ENCODE results near the gene SUCNR1.
"Not testable (repeated sequence)": the region's sequence is repeated elsewhere in the genome, so short reads cannot be mapped to it uniquely, and the experiment has no call there.

Gene SUCNR1, protein sequence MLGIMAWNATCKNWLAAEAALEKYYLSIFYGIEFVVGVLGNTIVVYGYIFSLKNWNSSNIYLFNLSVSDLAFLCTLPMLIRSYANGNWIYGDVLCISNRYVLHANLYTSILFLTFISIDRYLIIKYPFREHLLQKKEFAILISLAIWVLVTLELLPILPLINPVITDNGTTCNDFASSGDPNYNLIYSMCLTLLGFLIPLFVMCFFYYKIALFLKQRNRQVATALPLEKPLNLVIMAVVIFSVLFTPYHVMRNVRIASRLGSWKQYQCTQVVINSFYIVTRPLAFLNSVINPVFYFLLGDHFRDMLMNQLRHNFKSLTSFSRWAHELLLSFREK

DNA sequence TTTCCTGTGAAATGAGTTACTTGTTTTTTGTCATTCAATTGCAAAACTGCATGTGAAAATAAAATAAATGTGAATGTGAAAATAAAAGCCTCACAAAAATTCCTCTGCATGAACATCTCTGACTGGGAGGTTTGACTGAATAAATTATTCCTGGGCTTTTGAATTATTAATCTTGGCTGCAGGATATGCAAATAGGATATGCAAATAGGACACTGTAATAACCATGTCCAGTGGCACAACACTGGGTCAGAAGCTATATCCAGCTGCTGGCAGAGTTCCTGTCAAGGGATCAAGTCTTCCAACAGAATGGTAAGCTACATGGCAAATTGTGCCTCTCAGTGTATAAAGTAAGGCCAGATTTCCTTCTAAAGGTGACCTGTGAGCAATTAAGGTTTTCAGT, at the start of gene SUCNR1:
TSS of gene SUCNR1 (plus strand) at position 246 of the 400 bp plus-strand sequence. CDS start 6,250 bp downstream, outside the sequence.
- DNase-seq: no peak

DNA sequence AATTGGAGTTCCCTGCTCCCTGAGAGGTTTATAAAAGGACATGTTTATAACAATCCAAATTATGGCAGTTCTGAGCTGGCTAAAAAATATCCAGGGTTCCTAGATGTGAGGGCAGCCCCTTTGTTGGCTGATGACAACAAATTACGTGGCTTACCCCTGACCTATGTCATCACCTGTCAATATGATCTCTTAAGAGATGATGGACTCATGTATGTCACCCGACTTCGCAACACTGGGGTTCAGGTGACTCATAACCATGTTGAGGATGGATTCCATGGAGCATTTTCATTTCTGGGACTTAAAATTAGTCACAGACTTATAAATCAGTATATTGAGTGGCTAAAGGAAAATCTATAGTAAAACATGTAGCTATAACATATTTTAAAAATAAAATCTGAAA, 45.6 kb upstream of the SUCNR1 start:
- no peak for DNase-seq

DNA sequence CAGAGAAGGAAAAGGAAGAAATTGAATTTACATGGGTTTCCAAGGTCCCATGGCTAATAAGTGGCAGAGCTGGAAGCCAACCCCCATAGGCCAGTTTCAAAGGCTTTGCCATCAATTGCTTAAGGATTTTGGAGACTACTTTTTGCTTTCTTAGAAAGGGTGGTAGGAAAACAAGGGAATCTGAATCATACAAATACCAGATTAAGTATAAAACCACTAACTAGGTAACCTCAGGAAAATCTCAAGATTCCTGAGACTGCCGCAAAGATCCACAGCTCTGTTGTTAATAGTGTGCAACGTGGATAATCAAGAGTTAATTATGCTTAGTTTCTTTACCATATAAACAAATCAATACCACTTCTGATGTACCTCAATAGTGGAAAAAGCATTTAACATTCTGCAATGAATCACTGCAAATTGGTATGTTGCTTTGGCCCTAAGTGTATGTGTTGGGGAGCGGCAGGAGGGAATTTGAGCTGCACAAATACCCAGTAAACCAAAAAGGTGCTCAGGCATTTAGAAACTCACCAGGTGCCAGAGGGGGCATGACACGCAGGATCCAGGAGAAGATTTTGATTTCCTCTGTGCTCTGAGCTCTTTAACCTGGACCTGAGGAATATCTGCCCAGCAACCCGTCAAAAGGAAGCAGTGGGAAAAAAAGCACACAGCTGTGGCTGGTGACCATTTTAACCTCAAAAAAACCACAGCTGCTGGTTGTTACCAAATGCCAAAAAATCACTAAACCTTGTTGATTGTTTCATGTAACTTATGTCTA, 37.5 kb upstream of the SUCNR1 start:
- DNase-seq: peak; percentile 15

DNA sequence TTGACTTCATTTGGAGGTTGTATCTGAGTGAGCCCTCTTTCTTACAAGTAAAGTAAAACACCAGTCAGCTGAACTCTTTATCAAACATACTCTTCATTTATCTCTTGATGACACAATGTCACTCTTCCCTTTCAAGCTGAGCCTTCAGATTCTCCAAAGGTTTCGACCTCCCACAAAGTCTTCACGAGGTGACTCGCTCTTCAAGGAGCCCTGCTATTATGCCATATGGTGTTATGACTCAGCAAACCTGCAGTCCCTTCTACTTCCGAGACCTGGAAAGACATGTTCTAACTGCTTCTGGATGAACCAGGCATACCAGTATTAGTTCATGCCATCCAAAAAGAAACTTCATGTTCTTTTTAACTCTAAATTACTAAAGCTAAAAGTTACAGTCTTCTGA, 36.4 kb upstream of the SUCNR1 start:
- DNase-seq: no peak

DNA sequence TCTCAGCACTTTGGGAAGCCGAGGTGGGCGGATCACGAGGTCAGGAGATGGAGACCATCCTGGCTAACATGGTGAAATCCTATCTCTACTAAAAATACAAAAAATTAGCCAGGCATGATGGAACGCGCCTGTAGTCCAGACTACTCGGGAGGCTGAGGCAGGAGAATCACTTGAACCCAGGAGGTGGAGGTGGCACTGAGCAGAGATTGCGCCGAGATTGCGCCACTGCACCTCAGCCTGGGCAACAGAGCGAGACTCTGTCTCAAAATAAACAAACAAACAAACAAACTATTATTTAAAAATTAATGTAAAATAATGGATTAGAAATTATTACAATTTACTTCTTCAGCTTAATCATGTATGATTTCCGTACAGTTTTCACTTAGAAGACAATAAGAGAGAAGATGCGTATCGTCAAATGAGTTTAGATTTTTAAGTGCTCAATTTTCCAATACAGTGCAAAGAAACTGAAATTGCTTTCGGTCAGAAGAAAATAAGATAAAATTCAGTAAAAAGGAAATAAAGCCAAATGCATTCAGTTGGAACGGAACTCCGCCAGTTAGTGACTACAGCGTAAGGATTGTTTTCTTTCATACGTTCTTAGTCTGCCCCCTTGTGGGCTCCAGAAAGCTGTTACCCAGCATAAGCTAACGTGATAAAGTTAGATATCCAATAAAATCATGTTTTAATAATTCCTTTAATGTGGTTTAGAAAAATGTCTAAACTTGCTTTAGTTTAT, 34.7 kb upstream of the SUCNR1 start:
- peak; percentile 60 for DNase-seq

DNA sequence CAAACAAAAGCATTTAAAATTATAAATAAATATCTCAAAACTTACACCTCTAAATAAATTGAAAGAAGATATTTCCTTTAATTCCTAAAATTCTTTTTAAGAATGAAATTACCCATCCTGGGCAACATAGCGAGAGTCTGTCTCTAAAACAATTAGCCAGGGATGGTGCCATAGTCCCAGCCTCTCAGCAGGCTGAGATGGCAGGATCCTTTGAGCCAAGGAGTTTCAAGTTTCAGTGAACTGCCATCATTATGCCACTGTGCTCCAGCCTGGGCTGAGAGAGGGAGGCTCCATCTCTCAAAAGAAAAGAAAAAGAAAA, 34.2 kb upstream of the SUCNR1 start:
- no peak for DNase-seq

DNA sequence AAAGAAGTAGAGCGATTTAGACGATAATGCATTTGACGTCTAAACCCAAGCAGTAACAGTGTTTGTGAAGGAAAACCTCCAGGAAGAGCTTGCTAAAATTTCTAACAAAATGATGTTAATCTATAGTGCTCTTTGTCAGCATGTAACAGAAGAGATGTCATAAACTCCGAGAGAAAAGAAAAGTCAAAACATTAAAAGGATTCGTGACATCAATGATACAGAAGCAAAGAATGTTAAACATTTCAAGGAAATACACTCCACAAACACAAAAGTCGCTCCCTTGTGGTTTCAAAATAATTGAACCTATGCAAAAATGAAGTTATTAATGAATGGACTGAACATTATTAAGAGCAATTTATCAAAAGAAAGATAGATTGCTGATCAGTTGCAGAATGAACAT, 31.6 kb upstream of the SUCNR1 start:
- no peak for DNase-seq

DNA sequence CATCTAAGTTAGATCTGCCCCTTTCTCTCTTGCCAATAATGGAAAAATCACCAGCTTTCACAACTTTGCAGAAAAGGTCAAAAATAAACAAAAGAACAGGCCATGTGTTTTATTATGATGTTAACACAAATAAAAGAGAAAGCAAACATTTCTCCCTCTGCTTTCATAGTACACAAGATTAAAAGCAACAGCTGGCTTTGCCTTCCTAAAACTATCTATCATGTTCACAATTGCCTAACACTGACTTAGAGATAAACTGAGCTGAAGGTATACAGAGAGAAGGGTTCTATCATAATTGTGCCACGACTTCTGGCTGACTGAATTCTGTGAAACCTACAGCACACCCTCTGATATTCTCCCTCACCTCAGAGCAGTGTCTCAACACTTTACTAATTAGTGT, 30.2 kb upstream of the SUCNR1 start:
- DNase-seq: no peak

DNA sequence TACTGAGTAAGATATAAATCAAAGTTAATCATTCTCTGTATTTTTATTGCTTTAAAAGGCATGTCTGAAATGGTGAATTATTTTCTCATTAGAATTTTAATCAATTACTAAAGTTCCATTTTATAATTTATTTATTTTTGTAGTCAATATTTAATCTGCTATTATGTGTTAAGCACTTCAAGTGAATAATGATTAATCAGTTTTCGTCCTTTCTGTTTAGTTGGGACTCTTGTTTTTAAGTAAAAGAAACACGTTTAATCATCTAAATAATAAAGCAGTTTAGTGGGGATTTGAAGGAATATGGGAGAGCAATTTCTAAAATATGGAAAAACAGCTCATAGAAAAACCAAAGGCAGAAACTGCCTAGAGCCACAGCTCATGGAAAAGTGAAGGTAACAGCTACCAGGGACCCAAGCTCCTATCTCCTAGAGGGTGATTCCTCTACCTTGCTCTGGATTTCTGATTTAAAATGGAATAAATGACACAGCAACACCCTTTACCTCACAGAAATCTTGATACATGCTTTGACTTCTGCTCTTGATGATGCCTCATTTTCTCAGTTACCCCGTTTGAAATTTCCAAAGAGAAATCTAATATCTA, 28.0 kb upstream of the SUCNR1 start:
- DNase-seq: no peak

DNA sequence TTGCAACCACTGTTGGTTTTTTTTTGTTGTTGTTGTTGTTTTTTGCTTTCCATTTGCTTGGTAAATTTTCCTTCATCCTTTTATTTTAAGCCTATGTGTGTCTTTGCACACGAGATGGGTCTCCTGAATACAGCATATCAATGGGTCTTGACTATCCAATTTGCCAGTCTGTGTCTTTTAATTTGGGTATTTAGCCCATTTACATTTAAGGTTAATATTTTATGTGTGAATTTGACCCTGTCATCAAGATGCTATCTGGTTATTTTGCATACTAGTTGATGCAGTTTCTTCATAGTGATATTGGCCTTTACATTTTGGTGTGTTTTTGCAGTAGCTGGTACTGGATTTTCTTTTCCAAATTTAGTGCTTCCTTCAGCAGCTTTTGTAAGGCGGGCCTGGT, 23.4 kb upstream of the SUCNR1 start:
- not testable (repeated sequence) for DNase-seq

DNA sequence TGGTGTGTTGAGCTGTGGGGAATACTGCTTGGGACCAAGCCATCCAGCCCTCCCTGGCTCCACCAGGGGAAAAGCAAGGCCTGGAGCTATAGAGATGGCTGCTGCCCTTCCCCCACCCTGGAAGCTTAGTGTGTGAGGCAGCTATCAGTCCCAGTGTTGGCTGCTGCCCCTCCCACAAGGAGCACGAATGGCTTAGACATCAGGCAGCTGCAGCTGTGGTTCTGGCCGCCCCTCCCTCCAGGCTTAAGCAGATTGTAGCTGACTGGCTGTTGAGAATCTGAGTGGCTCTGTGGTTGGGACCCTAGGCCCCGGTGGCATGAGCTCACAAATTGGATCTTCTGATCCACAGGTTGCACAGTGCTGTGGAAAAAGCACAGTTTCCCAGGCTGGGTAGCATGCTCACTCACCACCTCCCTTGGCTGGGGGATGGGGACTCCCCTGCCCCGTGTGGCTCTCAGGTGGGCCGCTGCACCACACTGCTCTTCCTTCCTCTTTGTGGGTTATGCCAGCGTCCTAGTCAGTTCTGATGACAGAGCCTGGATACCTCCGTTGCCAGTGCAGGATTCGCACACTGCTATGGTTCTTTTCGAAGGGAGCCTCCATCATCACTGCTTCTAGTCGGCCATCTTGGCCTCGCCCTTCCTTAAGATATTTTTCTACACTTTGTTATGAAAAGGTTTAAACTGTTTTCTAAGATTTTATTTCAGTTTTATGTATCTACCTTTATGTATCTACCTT, 21.2 kb upstream of the SUCNR1 start:
- DNase-seq: no peak

DNA sequence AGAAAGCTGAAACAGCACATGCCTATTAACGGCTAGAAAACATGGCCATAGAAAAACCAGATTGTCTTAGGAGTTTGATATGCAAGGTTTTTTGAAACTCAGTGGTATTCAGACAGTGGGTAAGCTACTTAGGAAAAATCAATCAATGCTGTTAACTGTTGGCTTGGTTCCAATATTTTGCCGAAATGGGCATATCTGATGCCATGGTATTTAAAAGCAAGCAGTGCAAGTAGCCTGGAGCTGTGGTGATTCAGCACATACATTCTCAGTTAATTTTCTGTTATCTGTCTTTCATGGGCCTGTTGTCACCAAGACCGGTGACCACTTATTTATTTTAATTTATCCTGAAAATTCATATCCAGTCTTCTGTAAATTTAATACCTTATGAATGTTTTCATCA, 17.3 kb upstream of the SUCNR1 start:
- DNase-seq: no peak

DNA sequence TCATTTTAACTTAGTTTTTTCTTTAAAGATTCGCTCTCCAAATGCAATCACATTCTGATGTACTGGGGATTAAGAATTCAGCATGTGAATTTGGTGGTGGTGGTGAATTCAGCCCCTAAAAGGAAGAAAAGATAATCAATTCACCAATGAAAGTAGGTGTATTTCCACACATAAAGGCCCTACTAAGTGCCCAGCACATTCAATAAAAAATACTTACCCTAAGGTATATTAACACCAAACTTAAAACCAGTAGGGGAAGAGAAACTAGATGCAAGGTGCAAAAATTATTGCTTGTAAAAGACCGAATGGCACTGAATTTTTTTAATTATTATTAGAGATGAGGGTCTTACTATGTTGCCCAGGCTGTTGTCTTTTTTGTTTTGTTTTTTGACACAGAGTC, 16.8 kb upstream of the SUCNR1 start:
- no peak for DNase-seq

DNA sequence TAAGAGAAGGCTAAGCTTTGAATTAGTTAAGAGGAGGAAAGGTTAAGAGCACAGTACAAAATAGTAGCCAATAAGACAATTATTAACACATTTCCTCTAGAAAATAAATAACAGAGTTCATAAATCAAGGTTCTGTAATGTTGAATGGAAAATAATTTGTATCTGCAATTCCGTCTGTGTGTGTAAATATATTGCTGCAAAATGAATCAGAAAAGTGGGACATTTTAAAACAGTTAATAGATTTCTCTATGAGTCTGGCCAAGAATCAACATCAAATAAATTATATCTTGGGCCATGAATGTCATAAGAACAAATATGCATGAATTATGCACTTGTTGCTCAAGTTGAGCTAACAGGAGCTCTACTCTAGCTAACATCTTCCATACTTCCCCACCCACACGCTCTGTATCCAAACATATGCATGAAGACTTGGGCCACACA, 14.2 kb upstream of the SUCNR1 start:
- no peak for DNase-seq

DNA sequence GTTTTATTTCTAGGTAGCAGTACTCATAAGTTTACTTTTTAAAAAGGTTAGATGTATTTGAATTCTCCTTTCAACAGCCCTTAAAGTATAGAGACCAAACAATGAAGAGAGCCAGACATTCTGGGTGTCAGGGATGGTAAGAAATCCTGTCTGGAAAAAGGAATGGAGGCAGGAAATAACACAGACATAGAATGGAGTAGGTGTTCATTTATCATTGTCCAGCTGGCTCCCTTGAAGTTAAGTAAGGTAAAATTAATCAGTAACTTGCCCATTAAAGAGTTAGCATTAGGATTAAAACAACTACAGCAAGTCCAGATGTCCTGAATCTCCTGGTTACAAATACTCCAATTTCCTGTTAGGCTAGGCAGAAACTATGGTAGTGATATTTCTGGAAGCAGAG, 13.5 kb upstream of the SUCNR1 start:
- no peak for DNase-seq

DNA sequence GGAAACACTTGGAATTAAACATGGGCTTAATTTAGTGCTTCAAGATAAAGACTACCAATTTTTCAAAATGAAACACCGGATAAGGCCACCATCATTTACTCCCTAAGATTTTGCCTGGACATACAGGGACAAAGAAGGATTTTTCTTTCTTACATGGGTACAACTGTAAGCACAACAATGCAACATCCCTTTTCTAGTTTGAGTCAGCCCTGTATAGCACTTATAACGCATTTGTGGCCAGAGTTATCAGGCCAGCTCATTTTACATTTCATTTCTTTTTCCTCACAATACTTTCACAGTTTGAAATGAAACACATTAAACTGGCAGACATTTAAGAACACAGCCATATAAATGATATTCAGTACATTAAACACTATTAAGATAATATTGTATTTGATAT, 9.8 kb upstream of the SUCNR1 start:
- DNase-seq: no peak

DNA sequence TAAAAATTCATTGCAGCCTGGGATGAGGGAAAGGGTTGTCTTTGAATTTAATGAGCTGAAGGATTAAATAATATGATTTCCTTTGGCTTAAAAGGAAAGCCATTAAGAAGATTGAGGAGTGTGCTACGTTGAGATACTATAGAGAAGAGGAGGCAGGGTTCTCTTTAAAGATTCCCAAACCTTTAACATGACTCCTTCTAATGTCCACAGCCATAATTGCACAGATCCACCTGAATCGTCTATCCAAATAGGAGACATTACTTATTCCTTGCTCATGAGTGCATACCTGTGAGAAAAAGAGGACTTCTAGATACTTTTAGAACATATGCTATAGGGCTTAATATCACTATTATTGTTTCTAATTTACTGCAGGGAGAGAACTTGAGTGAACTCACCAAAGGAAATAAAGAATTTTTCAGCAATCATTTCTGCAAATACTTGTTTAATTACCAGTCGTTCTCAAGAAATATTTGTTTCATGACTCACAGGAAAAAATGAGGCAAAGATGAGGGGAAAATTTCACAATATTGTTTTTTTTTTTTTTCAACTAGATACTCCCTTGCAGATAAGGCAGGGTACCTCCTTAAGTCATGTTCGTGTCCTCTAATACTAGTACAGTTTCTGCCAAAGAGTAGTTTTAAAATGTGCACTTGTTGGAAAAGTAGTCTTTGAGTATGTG, 8.9 kb upstream of the SUCNR1 start:
- peak; percentile 43 for DNase-seq

DNA sequence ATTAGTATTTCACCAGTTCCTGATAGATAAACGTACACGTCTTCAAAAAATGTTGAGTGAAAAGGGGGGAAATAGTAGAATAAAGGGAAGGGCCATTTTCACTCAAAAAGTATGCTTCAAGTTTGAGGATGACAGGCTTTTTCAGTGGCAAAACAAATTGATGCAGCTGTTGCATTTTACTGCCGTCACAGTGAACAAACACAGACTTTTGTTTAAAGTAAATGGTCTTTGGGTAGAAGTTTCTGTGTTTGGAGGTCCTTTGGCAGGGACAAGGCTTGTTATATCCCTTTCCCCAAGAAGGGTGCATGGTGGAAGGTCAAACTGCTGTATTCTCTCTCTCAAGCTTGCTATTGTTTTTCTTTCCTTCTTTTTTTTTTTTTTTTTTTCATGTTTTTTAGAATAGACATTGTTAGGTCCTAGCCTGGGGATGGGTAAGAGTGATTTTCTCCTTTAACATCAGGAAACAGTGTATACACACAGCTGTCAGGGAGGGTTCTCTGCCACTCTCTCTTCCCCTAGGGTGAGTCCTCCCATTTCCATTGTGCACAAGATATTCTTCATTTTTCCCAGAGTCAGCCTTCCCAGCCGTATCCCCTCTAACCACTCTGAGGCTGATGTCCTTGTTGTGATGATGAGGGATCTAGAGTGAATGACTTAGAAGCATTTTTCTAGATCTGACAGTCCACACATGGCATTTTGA, 6.6 kb upstream of the SUCNR1 start:
- no peak for DNase-seq

DNA sequence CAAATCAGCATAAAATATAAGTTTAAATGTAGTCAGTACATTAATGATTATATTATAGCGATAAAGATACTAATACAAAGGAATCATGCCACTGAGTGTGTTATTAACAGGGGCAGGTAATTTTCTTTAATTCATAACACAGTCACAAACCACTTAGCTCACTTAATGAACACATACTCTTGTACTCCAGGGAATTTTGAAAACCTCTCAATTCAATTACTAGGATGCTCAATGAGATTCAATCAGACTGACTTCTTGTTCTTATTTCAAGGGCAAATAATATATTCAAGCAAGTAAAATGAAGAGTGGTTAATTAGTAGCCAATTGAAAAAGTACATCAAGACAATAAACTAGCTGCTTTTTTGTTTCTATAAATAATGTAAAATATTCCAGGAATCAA, 5.8 kb upstream of the SUCNR1 start:
- DNase-seq: no peak

DNA sequence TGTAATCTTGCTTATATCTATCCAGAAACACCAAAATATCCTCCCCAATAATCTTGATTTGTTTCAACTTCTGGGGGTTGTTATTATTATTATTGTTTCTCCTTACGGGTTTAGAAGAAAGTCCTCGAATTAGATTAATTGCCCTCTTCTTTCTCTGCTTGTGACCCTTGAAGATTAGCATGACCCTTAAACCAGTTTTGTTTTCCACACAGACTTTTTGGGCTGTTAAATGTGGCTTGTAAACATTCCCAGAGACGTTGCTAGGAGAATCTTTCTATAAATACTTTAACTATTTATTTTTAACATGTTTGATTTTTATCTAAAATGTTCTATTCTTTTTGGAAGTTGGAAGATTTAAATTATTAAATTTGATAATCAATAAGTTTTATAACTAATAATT, 4.3 kb upstream of the SUCNR1 start:
- DNase-seq: no peak

DNA sequence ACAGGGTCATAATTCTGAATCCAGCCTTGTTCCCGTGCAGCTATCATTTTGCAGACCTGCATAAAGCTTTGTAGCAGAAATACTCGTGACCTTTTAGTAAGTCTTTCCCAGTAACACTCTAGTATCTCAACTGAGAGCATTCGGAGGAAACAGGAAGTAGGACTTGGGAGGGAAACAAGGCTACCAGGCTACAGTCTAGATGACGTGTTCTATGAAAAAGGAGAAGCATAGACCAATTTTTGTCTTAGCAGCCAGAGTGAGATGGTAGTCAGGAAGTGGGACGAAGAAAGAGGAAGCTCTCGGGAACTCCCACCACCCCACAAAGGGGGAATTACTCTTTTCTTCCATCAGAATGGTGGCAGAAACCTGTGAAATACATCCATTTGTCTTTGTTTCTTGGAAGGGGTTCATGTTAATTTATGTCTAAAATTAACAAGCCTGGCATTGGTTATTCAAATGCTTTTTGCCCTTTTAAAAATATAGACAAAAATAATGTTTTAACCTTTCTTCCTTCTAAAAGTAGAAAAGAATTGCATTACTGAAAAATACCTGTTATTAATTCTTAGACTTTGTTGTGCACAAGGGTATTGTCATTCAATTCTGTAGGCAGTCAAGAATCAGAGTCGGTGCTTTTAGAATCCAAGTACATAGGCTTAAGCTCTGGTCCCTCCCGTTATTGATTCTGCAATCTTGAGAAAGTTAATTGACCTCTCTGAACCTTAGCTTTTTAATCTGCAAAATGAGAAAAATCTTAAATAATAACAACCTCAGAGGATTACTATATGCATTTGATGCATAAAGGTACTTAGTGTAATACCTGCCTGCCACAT, 1.6 kb upstream of the SUCNR1 start:
- DNase-seq: peak; percentile 99
